ENCODE measurements around the gene TMA7.

- peak; percentile 99 for TF ChIP-seq CTCF (conservative IDR thresholded peaks at IDR 0.05 in 1 of 2, IDR thresholded peaks at IDR 0.05 in 1 of 2; ENCODE audit: low read depth in 1 of 2, low read length in 2 of 2)
- no peak for TF ChIP-seq EZH2 (IDR thresholded peaks at IDR 0.05; ENCODE audit: low read length, missing control alignments)
These were observed 4.1 kb upstream of the TMA7 start for GRCh38 chr3:48435774-48436476.
